Measurements from ENCODE around the gene RAB22A. TPM values are rescaled to one million over a fixed set of nuclear protein-coding genes. Genes with fewer than 3 reads are reported as not detected.
"Not testable (repeated sequence)": the region's sequence is repeated elsewhere in the genome, so short reads cannot be mapped to it uniquely, and the experiment has no call there.

RAB22A gene
- total RNA-seq, 1 donor = 7.8 TPM

- peak in 2 of 3 donors; percentile 44 to 84 for DNase-seq (ENCODE audit: low read depth in 2 of 3, low spot score in 2 of 3)
Observed at GRCh38 chr20:58407201-58407873, 97.8 kb downstream of the RAB22A start.

- DNase-seq (ENCODE audit: low read depth in 2 of 3, low spot score in 2 of 3) = no peak
Observed at GRCh38 chr20:58407966-58408557, 98.5 kb downstream of the RAB22A start.

GRCh38 chr20:58408603-58409246 lies 99.2 kb downstream of the RAB22A start:
- DNase-seq (ENCODE audit: low read depth in 2 of 3, low spot score in 2 of 3) = no peak

- DNase-seq (ENCODE audit: low read depth in 2 of 3, low spot score in 2 of 3) = not testable (repeated sequence)
Observed at GRCh38 chr20:58414216-58414615, 104.7 kb downstream of the RAB22A start.

DNA sequence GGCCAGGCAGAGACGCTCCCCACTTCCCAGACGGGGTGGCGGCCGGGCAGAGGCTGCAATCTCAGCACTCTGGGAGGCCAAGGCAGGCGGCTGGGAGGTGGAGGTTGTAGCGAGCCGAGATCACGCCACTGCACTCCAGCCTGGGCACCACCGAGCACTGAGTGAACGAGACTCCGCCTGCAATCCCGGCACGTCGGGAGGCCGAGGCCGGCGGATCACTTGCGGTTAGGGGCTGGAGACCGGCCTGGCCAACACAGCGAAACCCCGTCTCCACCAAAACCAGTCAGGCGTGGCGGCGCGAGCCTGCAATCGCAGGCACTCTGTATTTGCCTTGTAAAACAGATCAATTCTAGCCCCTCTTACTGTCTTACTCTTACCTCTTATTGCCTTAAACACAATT lies 105.3 kb downstream of the RAB22A start:
- DNase-seq (ENCODE audit: low read depth in 2 of 3, low spot score in 2 of 3) = not testable (repeated sequence)

DNA sequence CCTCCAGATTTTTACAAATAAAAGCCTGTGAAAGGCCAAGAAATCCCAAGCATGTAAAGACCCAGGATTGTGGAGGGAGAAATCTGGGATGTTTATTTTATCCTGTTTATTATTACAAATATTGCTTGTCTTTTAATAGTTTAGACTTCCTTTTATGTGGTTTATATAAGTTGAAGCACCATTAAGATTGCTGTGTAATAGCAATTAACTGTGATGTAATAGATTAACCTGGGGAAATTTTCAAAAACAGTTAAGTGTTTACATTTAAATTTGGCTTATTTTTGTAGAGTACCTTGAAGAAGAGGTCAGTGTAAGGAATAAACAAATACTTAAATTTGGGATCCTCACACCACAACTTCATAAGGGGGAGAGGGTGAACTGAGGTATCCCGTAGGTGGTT lies 106.5 kb downstream of the RAB22A start:
- no peak for DNase-seq (ENCODE audit: low read depth in 2 of 3, low spot score in 2 of 3)

DNA sequence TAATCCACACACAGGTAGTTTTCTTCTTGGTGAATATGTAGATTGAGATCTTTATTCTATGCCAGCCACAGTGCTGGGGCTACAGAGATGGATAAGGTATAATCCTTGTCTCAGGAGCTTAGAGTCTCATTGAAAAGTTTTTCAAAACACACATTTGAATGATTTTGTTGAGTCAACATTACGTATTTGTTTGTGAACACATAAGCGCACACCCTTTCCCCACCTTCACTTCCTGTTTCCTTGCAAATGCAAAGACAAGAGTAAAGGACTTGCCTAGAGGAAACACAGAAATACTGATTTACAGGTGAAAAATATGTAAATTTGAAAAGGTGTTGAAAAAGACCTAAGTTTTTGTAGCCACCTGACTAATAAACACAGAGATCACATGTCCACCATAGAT lies 107.3 kb downstream of the RAB22A start:
- no peak for DNase-seq (ENCODE audit: low read depth in 2 of 3, low spot score in 2 of 3)

Other genes starting within 250 kb of the RAB22A start
- gene ANKRD60, start 81.1 kb upstream of the RAB22A start, total RNA-seq = not detected
- gene VAPB, start 79.5 kb downstream of the RAB22A start, total RNA-seq = 3.8 TPM
- gene APCDD1L, start 205.7 kb downstream of the RAB22A start, total RNA-seq = under 0.01 TPM

All from hematopoietic multipotent progenitor cell (in vitro differentiated cells).